ENCODE results near the gene SSTR4. TPM values are rescaled to one million over a fixed set of nuclear protein-coding genes. Genes with fewer than 3 reads are reported as not detected.
"Not testable (repeated sequence)": the region's sequence is repeated elsewhere in the genome, so short reads cannot be mapped to it uniquely, and the experiment has no call there.

The SSTR4 gene, protein sequence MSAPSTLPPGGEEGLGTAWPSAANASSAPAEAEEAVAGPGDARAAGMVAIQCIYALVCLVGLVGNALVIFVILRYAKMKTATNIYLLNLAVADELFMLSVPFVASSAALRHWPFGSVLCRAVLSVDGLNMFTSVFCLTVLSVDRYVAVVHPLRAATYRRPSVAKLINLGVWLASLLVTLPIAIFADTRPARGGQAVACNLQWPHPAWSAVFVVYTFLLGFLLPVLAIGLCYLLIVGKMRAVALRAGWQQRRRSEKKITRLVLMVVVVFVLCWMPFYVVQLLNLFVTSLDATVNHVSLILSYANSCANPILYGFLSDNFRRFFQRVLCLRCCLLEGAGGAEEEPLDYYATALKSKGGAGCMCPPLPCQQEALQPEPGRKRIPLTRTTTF
- 0.33 TPM in 1 of 3 replicates, not detected in the others for total RNA-seq
- long read RNA-seq: 0 reads

DNA sequence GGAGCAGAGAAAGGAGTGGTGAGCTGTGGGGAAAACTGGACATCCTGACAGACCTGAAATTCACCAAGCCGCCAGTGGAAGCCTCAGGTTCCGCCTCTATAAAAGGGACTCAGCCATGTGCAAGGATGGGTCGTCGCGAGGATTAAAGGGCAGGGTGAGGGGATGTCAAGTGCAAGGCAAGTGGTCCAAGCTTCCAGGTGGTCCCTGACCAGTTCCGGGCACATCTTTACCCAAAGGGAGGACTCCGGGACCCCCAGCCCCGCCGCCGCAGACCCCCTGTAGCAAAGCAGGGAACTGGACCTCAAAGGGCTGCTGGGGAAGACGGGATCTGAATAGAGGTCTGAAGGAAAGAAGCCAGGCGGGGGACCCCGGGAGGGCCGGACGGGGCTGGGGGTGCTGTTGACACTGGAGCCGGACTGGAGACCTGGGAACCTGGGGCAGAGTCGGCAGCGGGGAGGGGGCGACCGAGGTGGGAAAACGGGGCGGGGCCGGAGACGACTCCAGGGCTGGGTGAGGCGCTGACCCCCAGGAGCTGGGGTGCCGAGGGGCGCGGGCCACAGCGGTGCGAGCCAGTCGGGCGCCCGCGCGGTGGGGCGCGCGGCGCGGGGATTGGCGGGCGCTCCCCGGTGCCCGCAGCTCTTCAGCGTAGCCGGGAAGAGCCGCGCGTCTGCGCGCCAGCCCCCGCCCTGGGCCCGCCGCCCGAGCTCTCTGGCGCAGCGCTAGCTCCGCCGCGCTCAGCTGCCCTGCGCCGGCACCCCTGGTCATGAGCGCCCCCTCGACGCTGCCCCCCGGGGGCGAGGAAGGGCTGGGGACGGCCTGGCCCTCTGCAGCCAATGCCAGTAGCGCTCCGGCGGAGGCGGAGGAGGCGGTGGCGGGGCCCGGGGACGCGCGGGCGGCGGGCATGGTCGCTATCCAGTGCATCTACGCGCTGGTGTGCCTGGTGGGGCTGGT is at the start of gene SSTR4:
Gene SSTR4 (plus strand): TSS at position 592 of the 951 bp plus-strand sequence. CDS start 172 bp downstream, at position 764.
- H3K9me3 Mint-ChIP-seq (ENCODE audit: low read depth): no peaks in the 10 kb centered on the region
- H3K4me3 Mint-ChIP-seq (ENCODE audit: unreplicated experiment): no peak within 1 kb of the TSS
- H3K27ac Mint-ChIP-seq (ENCODE audit: unreplicated experiment): no peak within 1 kb of the TSS
- peaks cover 22% of the 10 kb centered on the region for H3K4me1 Mint-ChIP-seq (ENCODE audit: low read depth)
- TF ChIP-seq, protein P1, sequence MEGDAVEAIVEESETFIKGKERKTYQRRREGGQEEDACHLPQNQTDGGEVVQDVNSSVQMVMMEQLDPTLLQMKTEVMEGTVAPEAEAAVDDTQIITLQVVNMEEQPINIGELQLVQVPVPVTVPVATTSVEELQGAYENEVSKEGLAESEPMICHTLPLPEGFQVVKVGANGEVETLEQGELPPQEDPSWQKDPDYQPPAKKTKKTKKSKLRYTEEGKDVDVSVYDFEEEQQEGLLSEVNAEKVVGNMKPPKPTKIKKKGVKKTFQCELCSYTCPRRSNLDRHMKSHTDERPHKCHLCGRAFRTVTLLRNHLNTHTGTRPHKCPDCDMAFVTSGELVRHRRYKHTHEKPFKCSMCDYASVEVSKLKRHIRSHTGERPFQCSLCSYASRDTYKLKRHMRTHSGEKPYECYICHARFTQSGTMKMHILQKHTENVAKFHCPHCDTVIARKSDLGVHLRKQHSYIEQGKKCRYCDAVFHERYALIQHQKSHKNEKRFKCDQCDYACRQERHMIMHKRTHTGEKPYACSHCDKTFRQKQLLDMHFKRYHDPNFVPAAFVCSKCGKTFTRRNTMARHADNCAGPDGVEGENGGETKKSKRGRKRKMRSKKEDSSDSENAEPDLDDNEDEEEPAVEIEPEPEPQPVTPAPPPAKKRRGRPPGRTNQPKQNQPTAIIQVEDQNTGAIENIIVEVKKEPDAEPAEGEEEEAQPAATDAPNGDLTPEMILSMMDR (IDR thresholded peaks at IDR 0.05): no peak
- no peaks in the 10 kb centered on the region for H3K36me3 Mint-ChIP-seq (ENCODE audit: low read depth)
- H3K27me3 Mint-ChIP-seq (ENCODE audit: low read depth): peaks cover 2% of the 10 kb centered on the region
- no peak for DNase-seq (ENCODE audit: low spot score)

DNA sequence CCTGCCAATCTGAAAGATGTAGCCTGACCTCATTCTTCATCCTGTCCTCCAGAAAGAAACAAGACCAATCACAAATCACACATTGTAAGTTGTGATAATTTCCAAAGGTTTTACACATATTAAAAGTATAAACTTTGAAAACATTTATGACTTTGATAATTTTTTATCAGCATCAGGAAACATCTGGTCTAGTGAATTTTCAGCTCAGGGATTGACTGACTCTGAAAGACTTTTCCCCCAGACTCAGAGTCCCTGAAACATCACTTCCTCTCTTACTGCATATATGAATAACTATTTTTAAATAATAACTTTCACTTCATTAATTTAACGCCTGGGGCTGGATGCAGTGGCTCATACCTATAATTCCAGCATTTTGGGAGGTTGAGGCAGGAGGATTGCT is 48.5 kb upstream of the SSTR4 start:
- peaks cover 7% of the 10 kb centered on the region for H3K9me3 Mint-ChIP-seq (ENCODE audit: low read depth)
- peaks cover 4% of the 10 kb centered on the region for H3K36me3 Mint-ChIP-seq (ENCODE audit: low read depth)
- H3K27ac Mint-ChIP-seq (ENCODE audit: unreplicated experiment): no peak overlapping the region
- TF ChIP-seq, protein P1 (IDR thresholded peaks at IDR 0.05): no peak
- no peak for DNase-seq (ENCODE audit: low spot score)
- H3K27me3 Mint-ChIP-seq (ENCODE audit: low read depth): peaks cover 10% of the 10 kb centered on the region
- H3K4me3 Mint-ChIP-seq (ENCODE audit: unreplicated experiment): no peak overlapping the region
- peaks cover 5% of the 10 kb centered on the region for H3K4me1 Mint-ChIP-seq (ENCODE audit: low read depth)

DNA sequence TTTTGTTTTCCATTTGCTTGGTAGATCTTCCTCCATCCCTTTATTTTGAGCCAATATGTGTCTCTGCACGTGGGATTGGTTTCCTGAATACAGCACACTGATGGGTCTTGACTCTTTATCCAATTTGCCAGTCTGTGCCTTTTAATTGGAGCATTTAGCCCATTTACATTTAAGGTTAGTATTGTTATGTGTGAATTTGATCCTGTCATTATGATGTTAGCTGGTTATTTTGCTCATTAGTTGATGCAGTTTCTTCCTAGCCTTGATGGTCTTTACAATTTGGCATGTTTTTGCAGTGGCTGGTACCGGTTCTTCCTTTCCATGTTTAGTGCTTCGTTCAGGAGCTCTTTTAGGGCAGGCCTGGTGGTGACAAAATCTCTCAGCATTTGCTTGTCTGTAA is 43.7 kb upstream of the SSTR4 start:
- not testable (repeated sequence) for H3K4me3 Mint-ChIP-seq (ENCODE audit: unreplicated experiment); H3K9me3 Mint-ChIP-seq (ENCODE audit: low read depth); H3K27ac Mint-ChIP-seq (ENCODE audit: unreplicated experiment); H3K4me1 Mint-ChIP-seq (ENCODE audit: low read depth); DNase-seq (ENCODE audit: low spot score); H3K36me3 Mint-ChIP-seq (ENCODE audit: low read depth)
- peaks cover 12% of the 10 kb centered on the region for H3K27me3 Mint-ChIP-seq (ENCODE audit: low read depth)

DNA sequence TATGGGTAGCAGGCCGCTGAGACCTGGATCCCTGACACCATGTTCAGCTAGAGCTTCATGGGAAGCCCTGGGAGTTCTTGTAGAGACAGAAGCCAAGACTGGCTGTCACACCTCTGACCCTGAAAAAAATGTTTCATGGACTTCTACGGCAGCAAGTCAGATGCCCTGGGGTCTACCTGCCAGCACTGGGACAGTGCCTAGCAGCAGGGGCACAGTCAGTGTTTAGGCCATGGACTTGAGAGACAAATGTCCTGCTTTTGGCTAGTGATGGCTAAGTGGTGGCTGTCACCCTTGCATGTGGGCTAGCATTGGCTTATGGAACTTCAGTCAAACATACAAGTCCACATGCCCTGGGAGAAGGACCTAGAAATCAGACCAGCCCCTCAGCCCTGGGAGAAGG is 41.3 kb upstream of the SSTR4 start:
- H3K4me1 Mint-ChIP-seq (ENCODE audit: low read depth): no peaks in the 10 kb centered on the region
- TF ChIP-seq, protein P1 (IDR thresholded peaks at IDR 0.05): no peak
- DNase-seq (ENCODE audit: low spot score): no peak
- no peak overlapping the region for H3K4me3 Mint-ChIP-seq (ENCODE audit: unreplicated experiment)
- peaks cover 7% of the 10 kb centered on the region for H3K36me3 Mint-ChIP-seq (ENCODE audit: low read depth)
- H3K9me3 Mint-ChIP-seq (ENCODE audit: low read depth): peaks cover 5% of the 10 kb centered on the region
- no peak overlapping the region for H3K27ac Mint-ChIP-seq (ENCODE audit: unreplicated experiment)
- peaks cover 12% of the 10 kb centered on the region for H3K27me3 Mint-ChIP-seq (ENCODE audit: low read depth)

DNA sequence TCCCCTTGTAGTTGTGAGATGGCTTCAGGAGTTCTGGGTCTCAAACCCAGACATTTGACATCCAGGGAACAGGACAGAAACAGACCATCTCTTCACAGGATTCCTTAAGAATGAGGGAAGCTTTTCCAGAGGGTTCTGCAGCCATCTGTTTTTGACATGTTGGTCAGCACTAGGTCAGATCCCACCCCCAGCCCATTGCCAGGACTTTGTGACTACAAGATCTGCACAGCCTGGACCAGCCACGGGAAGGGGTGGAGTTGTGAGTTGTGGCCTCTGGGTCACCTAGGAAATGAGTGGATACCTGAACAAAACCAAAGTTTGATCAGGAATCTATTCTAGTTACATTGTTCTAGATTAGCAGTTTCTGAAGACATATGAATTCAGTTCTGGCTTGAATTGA is 39.2 kb upstream of the SSTR4 start:
- Mint-ChIP-seq H3K4me3 (ENCODE audit: unreplicated experiment) (no peak overlapping the region), H3K36me3 (ENCODE audit: low read depth) (peaks cover 3% of the 10 kb centered on the region)

More for the DNA sequence above, 39.2 kb upstream of the SSTR4 start:
- DNase-seq (ENCODE audit: low spot score): no peak
- Mint-ChIP-seq H3K4me1 (ENCODE audit: low read depth) (peaks cover 12% of the 10 kb centered on the region), H3K27ac (ENCODE audit: unreplicated experiment) (no peak overlapping the region), H3K27me3 (ENCODE audit: low read depth) (peaks cover 3% of the 10 kb centered on the region), H3K9me3 (ENCODE audit: low read depth) (peaks cover 5% of the 10 kb centered on the region)
- TF ChIP-seq, protein P1 (IDR thresholded peaks at IDR 0.05): no peak

Data from chondrocyte (in vitro differentiated cells).